ENCODE results near the gene KRTAP2-3. TPM values are rescaled to one million over a fixed set of nuclear protein-coding genes. Genes with fewer than 3 reads are reported as not detected.

Gene KRTAP2-3
- total RNA-seq, 6 donors from 2014 or later, result not detected

- TF ChIP-seq CTCF (IDR thresholded peaks at IDR 0.05) (no peak), POLR2A (IDR thresholded peaks at IDR 0.05) (no peak), POLR2AphosphoS5 (IDR thresholded peaks at IDR 0.05) (no peak), EP300 (IDR thresholded peaks at IDR 0.05) (no peak)
- Histone ChIP-seq H3K27me3 (no peaks in the 10 kb centered on the region), H3K36me3 (no peaks in the 10 kb centered on the region), H3K27ac (no peak overlapping the region), H3K9me3 (no peaks in the 10 kb centered on the region), H3K4me3 (no peak overlapping the region), H3K4me1 (no peaks in the 10 kb centered on the region)
- DNase-seq (no peak), ATAC-seq (ENCODE audit: low FRiP score in 2 of 2) (no peak)
- WGBS, 2 donors, result 70 to 78% methylated on average over 8 to 13 of the region's 13 CpGs
Measured at GRCh38 chr17:41016578-41017215, 43.2 kb downstream of the KRTAP2-3 start.

GRCh38 chr17:41015454-41015853 is 44.5 kb downstream of the KRTAP2-3 start:
- no peak overlapping the region for H3K4me3 ChIP-seq
- H3K4me1 ChIP-seq, result no peaks in the 10 kb centered on the region
- no peak overlapping the region for H3K27ac ChIP-seq
- no peak for ATAC-seq (ENCODE audit: low FRiP score in 2 of 2)
- no peaks in the 10 kb centered on the region for H3K9me3 ChIP-seq
- H3K27me3 ChIP-seq, result no peaks in the 10 kb centered on the region
- no peaks in the 10 kb centered on the region for H3K36me3 ChIP-seq
- WGBS, 2 donors, result 70 to 72% methylated on average over 7 of the region's 7 CpGs
- TF ChIP-seq POLR2A (IDR thresholded peaks at IDR 0.05) (no peak), CTCF (IDR thresholded peaks at IDR 0.05) (no peak), EP300 (IDR thresholded peaks at IDR 0.05) (no peak), POLR2AphosphoS5 (IDR thresholded peaks at IDR 0.05) (no peak)
- DNase-seq, result no peak

GRCh38 chr17:41013606-41014005 is 46.3 kb downstream of the KRTAP2-3 start:
- no peaks in the 10 kb centered on the region for H3K9me3 ChIP-seq
- H3K27me3 ChIP-seq, result no peaks in the 10 kb centered on the region
- DNase-seq, result no peak
- 38 to 46% methylated on average over 1 of the region's 1 CpG for WGBS, 2 donors
- no peaks in the 10 kb centered on the region for H3K4me1 ChIP-seq
- no peaks in the 10 kb centered on the region for H3K36me3 ChIP-seq
- no peak for ATAC-seq (ENCODE audit: low FRiP score in 2 of 2)
- H3K27ac ChIP-seq, result no peak overlapping the region
- no peak for TF ChIP-seq CTCF (IDR thresholded peaks at IDR 0.05)
- no peak for TF ChIP-seq POLR2AphosphoS5 (IDR thresholded peaks at IDR 0.05)
- TF ChIP-seq EP300 (IDR thresholded peaks at IDR 0.05), result no peak
- no peak for TF ChIP-seq POLR2A (IDR thresholded peaks at IDR 0.05)
- no peak overlapping the region for H3K4me3 ChIP-seq

GRCh38 chr17:41013181-41013580 is 46.7 kb downstream of the KRTAP2-3 start:
- Histone ChIP-seq H3K4me3 (no peak overlapping the region), H3K27ac (no peak overlapping the region), H3K27me3 (no peaks in the 10 kb centered on the region), H3K36me3 (no peaks in the 10 kb centered on the region), H3K9me3 (no peaks in the 10 kb centered on the region), H3K4me1 (no peaks in the 10 kb centered on the region)
- 83 to 90% methylated on average over 3 of the region's 3 CpGs for WGBS, 2 donors
- no peak for TF ChIP-seq POLR2AphosphoS5 (IDR thresholded peaks at IDR 0.05)
- TF ChIP-seq EP300 (IDR thresholded peaks at IDR 0.05), result no peak
- no peak for TF ChIP-seq POLR2A (IDR thresholded peaks at IDR 0.05)
- no peak for TF ChIP-seq CTCF (IDR thresholded peaks at IDR 0.05)
- ATAC-seq (ENCODE audit: low FRiP score in 2 of 2) (no peak), DNase-seq (no peak)

Data from upper lobe of left lung (tissue), 6 donors.